Suprapubic skin (tissue), 4 donors: ENCODE data around the gene UNC45A. TPM values are rescaled to one million over a fixed set of nuclear protein-coding genes. Genes with fewer than 3 reads are reported as not detected.

Source experiments
- DNase-seq, 2 donors: peaks; one replicate each; pipeline ENCODE4 v3.0.0-alpha.2; 2019; ENCODE audit warnings: low spot score in 2 of 2
- H3K27ac ChIP-seq: fragments of 200-600 bp; sonication (generic); one replicate; pipeline ENCODE4 v1.5.1; 2019
- H3K27me3 ChIP-seq: fragments of 200-600 bp; sonication (generic); one replicate; pipeline ENCODE4 v1.5.1; 2019
- H3K36me3 ChIP-seq: fragments of 200-600 bp; sonication (generic); one replicate; pipeline ENCODE4 v1.5.1; 2019
- H3K4me1 ChIP-seq: fragments of 200-600 bp; sonication (generic); one replicate; pipeline ENCODE4 v1.5.1; 2019
- H3K4me3 ChIP-seq: fragments of 200-600 bp; sonication (generic); one replicate; pipeline ENCODE4 v1.5.1; 2019; ENCODE audit warnings: mild to moderate bottlenecking
- H3K9me3 ChIP-seq: fragments of 200-600 bp; sonication (generic); one replicate; pipeline ENCODE4 v1.5.1; 2019
- CTCF ChIP-seq, 2 donors: fragments of 200-600 bp in 1 of 2; fragments of 450-650 bp in 1 of 2; sonication (generic) in 1 of 2; IDR thresholded peaks; one replicate each; pipeline ENCODE4 v1.5.1; 2016 to 2019; ENCODE audit warnings: antibody characterized with exemption in 2 of 2, mild to moderate bottlenecking in 1 of 2, moderate library complexity in 1 of 2
- EP300 ChIP-seq: sonication (generic); formaldehyde crosslinking; IDR thresholded peaks from one replicate; pipeline ENCODE4 v1.6.1; 2017; ENCODE audit warnings: antibody characterized with exemption
- POLR2A ChIP-seq, 2 donors: fragments of 450-650 bp; IDR thresholded peaks; one replicate each; pipeline ENCODE4 v1.6.1; 2017; ENCODE audit warnings: antibody characterized with exemption in 2 of 2, mild to moderate bottlenecking in 2 of 2, moderate library complexity in 2 of 2
- POLR2AphosphoS5 ChIP-seq, 3 donors: sonication (generic); formaldehyde crosslinking; IDR thresholded peaks; one replicate each; pipeline ENCODE4 v1.6.1; 2017; ENCODE audit warnings: antibody characterized with exemption in 3 of 3
- WGBS: methylation state at CpG from one replicate; pipeline ENCODE4 v1.1.5; 2018; 5-methylcytosine and 5-hydroxymethylcytosine counted together
- total RNA-seq, 4 donors: library from RNA; depleted of rRNA; stranded (reverse); fragments of >200 nt; gene quantifications; one replicate each; pipeline ENCODE4 v1.1.0, GENCODE V29; 2016

UNC45A gene
- total RNA-seq, 4 donors from 2014 or later = 52.4 to 94.5 (median 67.8) TPM

- TF ChIP-seq CTCF (IDR thresholded peaks at IDR 0.05) (no peak), POLR2A (IDR thresholded peaks at IDR 0.05) (no peak), POLR2AphosphoS5 (IDR thresholded peaks at IDR 0.05) (no peak), EP300 (no peak)
- Histone ChIP-seq H3K27me3 (no peaks in the 10 kb centered on the region), H3K9me3 (no peaks in the 10 kb centered on the region), H3K4me3 (no peak overlapping the region), H3K36me3 (peaks cover 46% of the 10 kb centered on the region), H3K27ac (no peak overlapping the region), H3K4me1 (peaks cover 22% of the 10 kb centered on the region)
- 95% methylated on average over 7 of the region's 7 CpGs for WGBS
- DNase-seq = no peak
These were observed 35.2 kb downstream of the UNC45A start for GRCh38 chr15:90970274-90970673.

- WGBS = 84% methylated on average over 5 of the region's 5 CpGs
- Histone ChIP-seq H3K27me3 (no peaks in the 10 kb centered on the region), H3K9me3 (no peaks in the 10 kb centered on the region), H3K4me3 (no peak overlapping the region), H3K4me1 (peaks cover 12% of the 10 kb centered on the region), H3K36me3 (peaks cover 45% of the 10 kb centered on the region), H3K27ac (no peak overlapping the region)
- DNase-seq = no peak
- TF ChIP-seq EP300 = no peak
- no peak for TF ChIP-seq POLR2AphosphoS5 (IDR thresholded peaks at IDR 0.05)
- no peak for TF ChIP-seq POLR2A (IDR thresholded peaks at IDR 0.05)
- no peak for TF ChIP-seq CTCF (IDR thresholded peaks at IDR 0.05)
These were observed 37.0 kb downstream of the UNC45A start for GRCh38 chr15:90972133-90972532.

DNA sequence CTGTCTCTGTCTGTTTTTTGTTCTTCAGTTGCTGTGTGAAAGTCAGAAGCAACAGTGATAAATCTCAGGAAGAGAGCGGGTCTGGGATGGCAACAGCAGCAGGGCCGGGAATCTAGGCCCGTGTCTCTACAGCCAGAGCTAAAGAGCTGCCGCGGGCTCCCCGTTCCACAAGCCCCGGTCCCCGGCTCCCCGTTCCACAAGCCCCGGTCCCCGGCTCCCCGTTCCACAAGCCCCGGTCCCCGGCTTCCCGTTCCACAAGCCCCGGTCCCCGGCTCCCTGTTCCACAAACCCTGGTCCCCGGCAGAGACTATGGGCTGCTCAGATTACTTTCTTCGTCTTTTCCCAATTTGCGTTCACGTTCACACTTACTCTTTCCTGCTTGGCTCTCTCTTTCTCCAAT, 39.1 kb downstream of the UNC45A start:
- no peaks in the 10 kb centered on the region for H3K27me3 ChIP-seq
- 97% methylated on average over 16 of the region's 21 CpGs for WGBS
- no peak for DNase-seq
- no peaks in the 10 kb centered on the region for H3K9me3 ChIP-seq
- no peak overlapping the region for H3K27ac ChIP-seq
- no peak overlapping the region for H3K4me3 ChIP-seq
- H3K4me1 ChIP-seq = no peaks in the 10 kb centered on the region
- TF ChIP-seq CTCF (IDR thresholded peaks at IDR 0.05) (no peak), EP300 (no peak), POLR2AphosphoS5 (IDR thresholded peaks at IDR 0.05) (no peak), POLR2A (IDR thresholded peaks at IDR 0.05) (no peak)
- peaks cover 40% of the 10 kb centered on the region for H3K36me3 ChIP-seq

GRCh38 chr15:90979582-90979981, 44.5 kb downstream of the UNC45A start:
- no peak for TF ChIP-seq CTCF (IDR thresholded peaks at IDR 0.05)
- TF ChIP-seq POLR2A (IDR thresholded peaks at IDR 0.05) = no peak
- no peak for TF ChIP-seq EP300
- no peak for TF ChIP-seq POLR2AphosphoS5 (IDR thresholded peaks at IDR 0.05)
- no peaks in the 10 kb centered on the region for H3K4me1 ChIP-seq
- no peaks in the 10 kb centered on the region for H3K27me3 ChIP-seq
- H3K4me3 ChIP-seq = no peak overlapping the region
- H3K9me3 ChIP-seq = no peaks in the 10 kb centered on the region
- H3K36me3 ChIP-seq = peaks cover 30% of the 10 kb centered on the region
- DNase-seq = no peak
- 60% methylated on average over 1 of the region's 1 CpG for WGBS
- no peak overlapping the region for H3K27ac ChIP-seq

DNA sequence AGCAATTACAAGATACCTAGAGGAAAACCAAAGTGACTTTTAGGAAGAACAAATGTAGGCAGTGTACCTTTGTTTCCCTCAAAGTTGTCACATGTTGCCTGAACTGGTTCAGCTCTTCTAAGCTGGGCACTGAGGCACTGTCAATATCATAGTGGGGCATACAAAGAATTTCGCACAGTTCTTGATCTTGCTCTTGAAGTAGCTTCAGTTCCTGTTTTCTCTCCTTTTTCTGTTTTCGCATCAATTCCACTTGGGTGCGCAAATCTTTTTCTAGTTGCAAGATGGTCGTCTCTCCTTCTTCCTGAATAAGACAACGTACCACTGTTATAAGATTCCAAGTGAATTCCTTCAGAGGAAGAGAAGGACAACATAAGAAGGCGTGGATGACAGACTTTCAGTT, 46.6 kb downstream of the UNC45A start:
- WGBS = 86% methylated on average over 6 of the region's 6 CpGs
- Histone ChIP-seq H3K9me3 (no peaks in the 10 kb centered on the region), H3K4me1 (peaks cover 5% of the 10 kb centered on the region), H3K4me3 (no peak overlapping the region), H3K27ac (no peak overlapping the region), H3K27me3 (no peaks in the 10 kb centered on the region), H3K36me3 (peaks cover 16% of the 10 kb centered on the region)
- TF ChIP-seq EP300 (no peak), CTCF (IDR thresholded peaks at IDR 0.05) (no peak), POLR2AphosphoS5 (IDR thresholded peaks at IDR 0.05) (no peak), POLR2A (IDR thresholded peaks at IDR 0.05) (no peak)
- no peak for DNase-seq
